Activated CD4-positive, alpha-beta T cell treated with anti-CD3 and anti-CD28 coated beads, Interleukin-2, amount 50 U/mL, for 24 hours (primary cell): Measurements from ENCODE around the gene TNFRSF8.
"Not testable (repeated sequence)": the region's sequence is repeated elsewhere in the genome, so short reads cannot be mapped to it uniquely, and the experiment has no call there.

Experiments used
- DNase-seq, 2 donors: peaks; one replicate each; pipeline ENCODE4 v3.0.0-alpha.2; 2020; ENCODE audit warnings: low read depth in 1 of 2, low spot score in 1 of 2

The TNFRSF8 gene

GRCh38 chr1:12083766-12084165 is 20.7 kb downstream of the TNFRSF8 start:
- no peak for DNase-seq

GRCh38 chr1:12085643-12086260 is 22.6 kb downstream of the TNFRSF8 start:
- DNase-seq: no peak

GRCh38 chr1:12087797-12088314 is 24.8 kb downstream of the TNFRSF8 start:
- no peak for DNase-seq

GRCh38 chr1:12088607-12089006 is 25.5 kb downstream of the TNFRSF8 start:
- DNase-seq: no peak

GRCh38 chr1:12090326-12090725 is 27.2 kb downstream of the TNFRSF8 start:
- DNase-seq: no peak

- DNase-seq: no peak
Observed at GRCh38 chr1:12091191-12091590, 28.1 kb downstream of the TNFRSF8 start.

GRCh38 chr1:12094180-12094579 is 31.1 kb downstream of the TNFRSF8 start:
- DNase-seq: no peak

- no peak for DNase-seq
Observed at GRCh38 chr1:12095452-12096263, 32.6 kb downstream of the TNFRSF8 start.

- DNase-seq: no peak
Observed at GRCh38 chr1:12096615-12097014, 33.5 kb downstream of the TNFRSF8 start.

GRCh38 chr1:12097321-12097720 is 34.2 kb downstream of the TNFRSF8 start:
- DNase-seq: no peak

GRCh38 chr1:12098786-12099185 is 35.7 kb downstream of the TNFRSF8 start:
- DNase-seq: no peak

- no peak for DNase-seq
Observed at GRCh38 chr1:12099610-12100009, 36.5 kb downstream of the TNFRSF8 start.

GRCh38 chr1:12100071-12100470 is 37.0 kb downstream of the TNFRSF8 start:
- DNase-seq: no peak

- not testable (repeated sequence) for DNase-seq
Observed at GRCh38 chr1:12101120-12101519, 38.0 kb downstream of the TNFRSF8 start.

- DNase-seq: no peak
Observed at GRCh38 chr1:12102066-12102465, 39.0 kb downstream of the TNFRSF8 start.

GRCh38 chr1:12104417-12104816 is 41.3 kb downstream of the TNFRSF8 start:
- no peak for DNase-seq

- no peak for DNase-seq
Observed at GRCh38 chr1:12106153-12106552, 43.0 kb downstream of the TNFRSF8 start.

GRCh38 chr1:12106861-12107260 is 43.8 kb downstream of the TNFRSF8 start:
- DNase-seq: not testable (repeated sequence)

GRCh38 chr1:12107718-12108117 is 44.6 kb downstream of the TNFRSF8 start:
- no peak for DNase-seq

- DNase-seq: no peak
Observed at GRCh38 chr1:12109901-12110300, 46.8 kb downstream of the TNFRSF8 start.

GRCh38 chr1:12111741-12112140 is 48.6 kb downstream of the TNFRSF8 start:
- no peak for DNase-seq

- DNase-seq: no peak
Observed at GRCh38 chr1:12112711-12113161, 49.6 kb downstream of the TNFRSF8 start.
